Large intestine (tissue), 3 donors: Measurements from ENCODE around the gene COL23A1. TPM values are rescaled to one million over a fixed set of nuclear protein-coding genes. Genes with fewer than 3 reads are reported as not detected.

Source experiments
- DNase-seq, 2 donors: peaks; one replicate each; pipeline versions ENCODE4 v3.0.0 to v3.0.0-alpha.2; 2013
- H3K27ac ChIP-seq: one replicate; pipeline ENCODE4 v1.5.1; 2013; ENCODE audit warnings: low read length
- H3K27me3 ChIP-seq: 2 replicates; pipeline ENCODE4 v1.6.1; 2013; ENCODE audit warnings: low read length; ENCODE audit not compliant: control insufficient read depth, insufficient read depth
- H3K36me3 ChIP-seq: 2 replicates; pipeline ENCODE4 v1.6.1; 2013; ENCODE audit warnings: low read length; ENCODE audit not compliant: control insufficient read depth, insufficient read depth
- H3K4me1 ChIP-seq: one replicate; pipeline ENCODE4 v1.6.1; 2013; ENCODE audit warnings: low read length; ENCODE audit not compliant: control insufficient read depth, insufficient read depth
- H3K4me3 ChIP-seq: one replicate; pipeline ENCODE4 v1.5.1; 2013; ENCODE audit warnings: low read length
- H3K9me3 ChIP-seq: one replicate; pipeline ENCODE4 v1.6.1; 2013; ENCODE audit warnings: mild to moderate bottlenecking, low read depth, low read length, moderate library complexity; ENCODE audit not compliant: control insufficient read depth
- WGBS: methylation state at CpG from one replicate; pipeline ENCODE4 v1.1.5; 2013; ENCODE audit warnings: low lambda C conversion rate; ENCODE audit not compliant: insufficient coverage; 5-methylcytosine and 5-hydroxymethylcytosine counted together
- polyA plus RNA-seq: library from polyadenylated mRNA; unstranded; fragments of 120-200 nt; gene quantifications from one replicate; pipeline ENCODE4 v1.2.1, GENCODE V29; 2013

Gene COL23A1
- polyA plus RNA-seq, 1 donor, result 8.9 TPM

DNA sequence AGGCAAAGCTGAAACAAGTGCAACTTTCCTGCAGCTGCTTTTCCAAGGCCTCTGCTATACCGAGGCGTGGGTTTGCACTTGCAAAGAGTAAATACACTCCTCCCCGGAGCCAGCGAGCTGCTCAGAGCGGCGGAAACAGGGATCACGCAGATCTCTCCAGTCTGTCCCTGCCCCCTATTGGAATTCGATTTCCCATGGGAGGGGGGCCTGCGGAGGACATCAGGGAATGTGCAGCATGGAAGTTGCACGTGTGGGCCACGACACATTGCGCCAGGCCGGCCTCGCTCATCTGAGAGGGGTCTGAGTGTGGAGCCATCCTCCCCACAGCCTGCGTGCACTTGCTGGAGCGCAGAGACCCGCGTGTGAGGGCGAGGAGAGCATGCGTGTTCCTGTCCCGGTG lies 253.3 kb downstream of the COL23A1 start:
- no peak overlapping the region for H3K27ac ChIP-seq
- no peak for DNase-seq
- no peak overlapping the region for H3K4me3 ChIP-seq
- peaks cover 12% of the 10 kb centered on the region for H3K4me1 ChIP-seq
- H3K36me3 ChIP-seq, result no peaks in the 10 kb centered on the region
- WGBS, result no CpG with 5 or more reads among the region's 21 CpGs
- H3K9me3 ChIP-seq, result no peaks in the 10 kb centered on the region
- H3K27me3 ChIP-seq, result peaks cover 6% of the 10 kb centered on the region

DNA sequence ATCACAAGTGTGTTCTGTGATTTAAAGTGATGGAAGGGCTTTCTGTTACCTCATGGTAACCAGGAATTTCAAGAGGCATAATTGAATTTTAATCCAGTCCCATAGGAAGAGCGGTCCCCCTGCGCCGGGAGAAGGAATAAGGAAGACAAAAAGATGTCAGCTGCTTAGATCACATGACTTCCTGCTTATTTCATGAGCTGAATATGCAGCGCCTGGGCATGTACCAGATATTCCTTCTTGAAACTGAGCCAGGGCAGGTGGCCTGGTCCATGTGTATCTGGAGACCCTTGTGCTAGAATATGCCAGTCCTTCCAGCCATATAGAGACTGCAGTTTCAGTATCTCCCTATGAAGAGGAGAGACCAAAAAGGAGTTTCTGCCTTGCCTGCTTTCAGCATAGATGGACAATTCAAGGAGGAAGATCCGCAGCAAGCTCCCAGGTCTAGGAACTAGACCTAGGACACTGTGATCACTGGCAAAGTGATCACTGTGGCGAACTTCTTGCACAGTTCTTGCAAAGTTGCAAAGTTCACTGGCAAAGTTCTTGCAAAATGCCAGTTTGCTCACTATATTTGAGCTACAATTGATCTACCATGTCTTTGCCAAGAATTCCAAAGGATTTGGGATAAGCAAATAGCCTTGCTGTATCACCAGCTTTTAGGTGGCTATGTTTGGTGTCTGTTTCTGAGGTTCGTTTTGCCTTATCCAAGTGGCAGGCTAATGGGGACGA lies 254.7 kb downstream of the COL23A1 start:
- no peaks in the 10 kb centered on the region for H3K9me3 ChIP-seq
- H3K4me3 ChIP-seq, result no peak overlapping the region
- H3K27me3 ChIP-seq, result peaks cover 6% of the 10 kb centered on the region
- peaks cover 17% of the 10 kb centered on the region for H3K4me1 ChIP-seq
- WGBS, result no CpG with 5 or more reads among the region's 8 CpGs
- no peak for DNase-seq
- no peak overlapping the region for H3K27ac ChIP-seq
- no peaks in the 10 kb centered on the region for H3K36me3 ChIP-seq

DNA sequence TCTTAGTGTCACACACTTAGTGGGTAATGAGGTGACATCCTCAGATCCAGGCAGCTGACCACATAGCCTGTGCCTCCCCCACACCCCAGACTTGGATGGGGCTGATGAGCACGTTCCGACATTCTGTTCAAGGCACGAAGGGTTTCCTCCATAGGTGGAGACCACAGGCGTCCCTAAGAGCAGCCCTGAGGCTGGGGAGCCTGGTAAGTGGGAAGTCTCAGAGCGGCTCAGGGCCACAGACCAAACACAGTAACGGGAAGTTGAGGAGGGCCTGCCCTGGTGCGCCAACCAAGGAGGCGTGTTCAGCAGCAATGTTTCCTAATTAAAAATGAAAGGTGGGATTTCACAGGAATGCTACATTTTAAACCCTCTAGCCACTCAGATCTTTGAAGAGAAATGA lies 255.3 kb downstream of the COL23A1 start:
- DNase-seq, result no peak
- no peak overlapping the region for H3K27ac ChIP-seq
- no peak overlapping the region for H3K4me3 ChIP-seq
- WGBS, result no CpG with 5 or more reads among the region's 8 CpGs
- no peaks in the 10 kb centered on the region for H3K36me3 ChIP-seq
- peaks cover 6% of the 10 kb centered on the region for H3K27me3 ChIP-seq
- no peaks in the 10 kb centered on the region for H3K9me3 ChIP-seq
- H3K4me1 ChIP-seq, result peaks cover 17% of the 10 kb centered on the region

DNA sequence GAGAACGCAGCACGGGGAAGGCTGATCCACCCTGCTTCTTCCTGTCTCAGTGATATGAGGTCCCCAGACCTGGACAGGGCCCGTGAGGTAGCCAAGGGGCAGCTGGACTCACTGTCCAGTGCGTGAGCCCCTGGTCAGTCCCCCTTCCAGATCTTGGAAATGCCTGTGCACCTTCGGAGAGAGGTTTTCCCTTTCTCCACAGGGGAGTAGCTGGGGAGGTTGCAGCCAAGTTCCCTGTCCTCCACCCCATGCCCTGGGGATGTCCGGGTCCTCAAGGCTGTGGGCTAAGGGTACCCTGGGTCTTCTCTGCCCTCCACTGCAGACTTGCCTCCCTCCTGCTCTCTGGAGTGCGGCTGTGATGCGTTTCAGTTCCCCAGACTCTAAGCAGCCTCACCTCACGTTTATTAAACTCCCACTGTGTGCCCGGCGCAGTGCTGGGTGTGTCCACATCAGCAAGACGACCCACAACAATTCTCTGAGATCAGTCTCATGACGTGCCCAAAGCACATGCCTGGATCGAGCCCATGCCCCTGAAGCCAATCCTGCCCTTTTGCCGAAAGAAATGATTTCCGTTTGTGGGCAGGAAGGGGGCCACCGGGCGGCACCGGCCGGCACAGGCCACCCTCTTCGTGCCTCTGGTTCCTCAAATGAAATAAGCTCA lies 256.2 kb downstream of the COL23A1 start:
- Histone ChIP-seq H3K4me3 (no peak overlapping the region), H3K27ac (no peak overlapping the region), H3K9me3 (no peaks in the 10 kb centered on the region), H3K27me3 (peaks cover 4% of the 10 kb centered on the region), H3K4me1 (peaks cover 19% of the 10 kb centered on the region), H3K36me3 (no peaks in the 10 kb centered on the region)
- no peak for DNase-seq
- no CpG with 5 or more reads among the region's 21 CpGs for WGBS

DNA sequence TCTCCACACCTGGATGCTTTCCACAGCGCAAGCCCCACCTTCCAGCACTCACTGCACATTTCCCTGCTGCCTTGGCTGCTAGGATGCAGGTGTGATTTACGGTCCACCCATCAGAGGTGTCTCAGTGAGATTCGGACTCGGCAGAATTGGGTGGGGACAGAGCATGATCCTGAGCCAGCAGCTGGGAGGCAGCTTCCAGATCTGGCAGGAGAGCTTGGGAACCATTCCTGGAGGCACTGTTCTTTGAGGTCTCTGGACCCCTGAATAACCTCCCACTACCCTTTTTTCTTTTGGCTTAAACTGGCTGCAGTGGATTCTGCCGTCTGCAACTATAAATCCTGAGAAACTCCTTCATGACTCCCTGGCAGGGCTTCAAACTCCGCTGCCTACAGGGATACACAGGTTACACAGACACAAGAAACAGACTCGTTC lies 258.0 kb downstream of the COL23A1 start:
- H3K9me3 ChIP-seq, result no peaks in the 10 kb centered on the region
- H3K4me3 ChIP-seq, result no peak overlapping the region
- WGBS, result no CpG with 5 or more reads among the region's 7 CpGs
- peaks cover 4% of the 10 kb centered on the region for H3K27me3 ChIP-seq
- no peaks in the 10 kb centered on the region for H3K36me3 ChIP-seq
- peaks cover 16% of the 10 kb centered on the region for H3K4me1 ChIP-seq
- H3K27ac ChIP-seq, result no peak overlapping the region
- no peak for DNase-seq

DNA sequence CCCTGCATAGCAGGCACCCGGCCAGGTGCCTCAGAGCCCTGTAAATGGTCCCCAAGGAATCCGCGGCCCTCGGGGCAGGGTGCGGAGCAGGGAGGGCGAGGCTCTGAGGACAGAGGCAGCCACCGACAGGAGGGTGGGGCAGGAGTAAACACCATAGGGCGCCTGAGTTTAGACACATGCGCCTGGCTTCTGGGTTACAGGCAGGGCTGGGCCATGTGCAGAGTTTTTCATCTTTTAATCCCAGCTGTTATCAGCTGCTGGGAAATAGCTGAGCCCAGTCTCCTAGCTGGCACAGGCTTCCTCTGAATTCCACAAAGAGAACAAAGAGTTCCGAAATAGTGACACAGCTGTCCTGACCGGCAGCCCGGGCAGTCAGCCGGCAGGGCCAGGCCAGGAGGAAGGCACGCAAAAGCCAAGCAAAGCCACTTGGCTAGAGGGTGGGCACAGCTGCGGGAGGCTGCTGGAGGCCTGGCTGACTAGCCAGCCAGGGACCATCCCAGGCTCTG lies 258.6 kb downstream of the COL23A1 start:
- Histone ChIP-seq H3K27ac (no peak overlapping the region), H3K4me3 (no peak overlapping the region), H3K36me3 (no peaks in the 10 kb centered on the region), H3K4me1 (peaks cover 13% of the 10 kb centered on the region), H3K27me3 (no peaks in the 10 kb centered on the region), H3K9me3 (no peaks in the 10 kb centered on the region)
- WGBS, result no CpG with 5 or more reads among the region's 15 CpGs
- peak; percentile 36 to 67 for DNase-seq

DNA sequence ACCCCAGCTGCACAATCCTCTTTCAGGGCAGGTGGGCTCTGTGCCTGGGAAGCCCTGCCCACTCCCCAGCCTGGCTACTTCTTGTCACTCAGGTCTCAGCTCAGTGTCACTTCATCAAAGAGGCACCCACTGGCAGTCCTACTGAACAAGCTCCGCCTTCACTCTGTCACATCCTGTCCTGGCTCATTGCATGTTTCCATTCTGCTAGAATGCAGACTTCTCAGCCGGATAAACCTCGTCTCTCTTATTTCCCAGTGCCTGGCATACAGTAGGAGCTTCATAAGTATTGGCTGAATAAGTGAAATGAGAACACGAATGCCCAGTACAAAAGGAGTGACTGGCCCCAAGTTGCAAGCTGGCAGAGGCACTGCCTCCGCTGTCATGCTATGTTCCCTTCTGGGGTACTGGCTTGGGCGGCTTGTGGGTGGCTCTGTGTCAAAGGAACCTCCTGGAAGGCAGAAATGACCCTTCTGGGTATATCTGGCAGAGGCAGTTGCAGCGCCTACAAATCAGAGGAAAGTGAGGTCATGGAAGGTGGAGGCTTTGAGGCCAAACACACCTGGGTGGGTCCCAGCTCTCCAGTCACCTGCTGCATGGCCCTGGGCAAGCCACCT lies 259.3 kb downstream of the COL23A1 start:
- Histone ChIP-seq H3K36me3 (no peaks in the 10 kb centered on the region), H3K4me3 (no peak overlapping the region), H3K9me3 (no peaks in the 10 kb centered on the region), H3K4me1 (peaks cover 13% of the 10 kb centered on the region), H3K27ac (no peak overlapping the region), H3K27me3 (no peaks in the 10 kb centered on the region)
- DNase-seq, result peak in 1 of 2 donors; percentile 22
- WGBS, result no CpG with 5 or more reads among the region's 7 CpGs

DNA sequence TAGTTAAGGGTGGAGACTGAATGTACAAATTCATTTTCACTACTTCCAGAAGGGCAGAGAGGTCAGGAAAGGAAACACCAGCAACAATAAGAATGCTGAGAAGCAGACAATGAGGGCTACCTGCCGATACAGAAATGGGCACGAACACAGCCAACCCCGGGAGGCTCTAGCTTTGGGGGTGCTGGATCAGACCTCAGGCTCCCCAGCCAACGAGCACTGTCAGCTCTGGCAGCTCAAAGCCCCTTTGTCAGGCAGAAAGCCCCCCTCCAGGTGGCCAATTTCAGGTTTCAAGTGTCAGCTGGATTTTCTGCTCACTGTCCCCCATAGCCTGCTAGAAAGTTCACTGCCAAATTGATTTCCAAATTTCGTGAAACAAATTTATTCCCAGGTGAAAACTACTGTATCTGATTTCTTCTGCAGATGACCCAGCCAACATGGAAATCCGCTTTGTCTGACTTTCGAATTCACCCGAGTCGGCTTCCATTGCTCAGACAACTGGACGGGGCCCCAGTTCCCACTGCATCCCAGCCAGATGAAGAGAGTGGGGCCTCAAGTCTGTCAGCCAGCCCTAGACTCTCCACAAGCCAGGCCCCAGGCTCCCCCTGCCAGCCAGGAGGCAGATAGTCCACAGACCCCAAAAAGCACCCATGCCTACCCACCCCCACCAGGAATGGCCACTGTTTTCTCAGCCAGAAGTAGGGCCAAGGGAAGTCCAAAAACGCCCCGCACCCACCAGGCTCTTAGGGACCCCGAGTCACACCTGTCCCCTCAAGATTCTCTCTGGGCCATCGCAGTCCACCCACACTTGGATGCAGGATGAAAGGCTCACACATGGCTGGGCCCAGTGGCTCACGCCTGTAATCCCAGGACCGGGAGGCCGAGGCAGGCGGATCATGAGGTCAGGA lies 261.1 kb downstream of the COL23A1 start:
- H3K27me3 ChIP-seq, result no peaks in the 10 kb centered on the region
- no peak for DNase-seq

DNA sequence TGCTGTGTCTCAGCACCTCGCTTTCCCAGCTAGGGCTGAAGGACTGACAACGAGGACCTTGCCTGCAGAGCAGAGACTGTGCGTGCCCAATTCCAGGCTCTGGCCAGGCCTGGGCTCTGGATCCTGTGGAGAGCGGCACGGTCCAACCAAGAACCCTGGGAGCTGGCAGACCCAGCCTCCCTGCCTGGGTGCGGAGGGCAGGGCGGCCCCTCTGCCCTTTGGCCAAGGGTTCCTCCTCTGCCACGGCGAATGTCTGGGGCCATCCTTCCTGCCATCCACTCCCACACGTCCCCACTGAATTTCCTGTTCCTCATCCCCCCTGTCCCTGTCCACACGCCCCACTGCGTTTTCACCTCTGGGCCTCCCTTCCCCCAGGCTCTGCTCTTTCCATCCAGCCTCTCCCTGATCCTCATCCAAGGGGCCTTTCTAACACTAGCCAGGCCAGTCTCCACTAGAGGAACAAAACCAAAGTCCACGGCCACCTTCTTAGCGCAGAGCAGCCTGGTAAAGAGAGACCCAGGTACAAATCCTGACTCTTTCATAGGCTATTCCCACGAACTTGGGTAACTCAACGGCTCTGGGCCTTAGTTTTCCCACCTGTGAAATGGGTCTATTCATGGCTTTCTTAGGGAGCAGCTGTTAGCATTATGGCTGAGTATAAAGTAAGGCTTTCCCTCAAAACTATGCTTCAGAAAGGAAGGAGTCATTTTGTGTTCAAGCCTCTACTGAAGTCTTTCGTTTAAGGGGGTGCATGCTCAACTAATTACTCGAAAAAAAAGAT lies 262.1 kb downstream of the COL23A1 start:
- Histone ChIP-seq H3K4me3 (no peak overlapping the region), H3K36me3 (no peaks in the 10 kb centered on the region), H3K4me1 (peaks cover 13% of the 10 kb centered on the region), H3K27me3 (no peaks in the 10 kb centered on the region), H3K9me3 (no peaks in the 10 kb centered on the region), H3K27ac (no peak overlapping the region)
- WGBS, result 81% methylated on average over 5 of the region's 18 CpGs
- DNase-seq, result no peak

More for the DNA sequence above, 261.1 kb downstream of the COL23A1 start:
- H3K4me3 ChIP-seq, result no peak overlapping the region
- H3K36me3 ChIP-seq, result no peaks in the 10 kb centered on the region
- no peak overlapping the region for H3K27ac ChIP-seq
- no peaks in the 10 kb centered on the region for H3K9me3 ChIP-seq
- no CpG with 5 or more reads among the region's 18 CpGs for WGBS
- H3K4me1 ChIP-seq, result peaks cover 13% of the 10 kb centered on the region
